Measurements from ENCODE around the gene DAPK2. TPM values are rescaled to one million over a fixed set of nuclear protein-coding genes. Genes with fewer than 3 reads are reported as not detected.

DAPK2 gene
- total and polyA plus RNA-seq, 2 of the 13 experiments (the other 11 are each of a cell fraction or from before 2014, with no cell fraction given), result 0.33 to 0.63 TPM

- TF ChIP-seq RARA (CRISPR knock-in tag; IDR thresholded peaks at IDR 0.05) (peak; percentile 56; the same call in 1 of the 2 replicates), ZNF12 (CRISPR knock-in tag; IDR thresholded peaks at IDR 0.05) (no peak), TCF7L2 (IDR thresholded peaks at IDR 0.05; ENCODE audit: low read depth, low read length) (no peak), ZNF343 (CRISPR knock-in tag; IDR thresholded peaks at IDR 0.05) (no peak), ETV6 (CRISPR knock-in tag; conservative IDR thresholded peaks at IDR 0.05) (no peak), ZBTB37 (CRISPR knock-in tag; IDR thresholded peaks at IDR 0.05) (no peak), THYN1 (CRISPR knock-in tag; IDR thresholded peaks at IDR 0.05; ENCODE audit: borderline replicate concordance, low read depth) (no peak), TFAP4 (IDR thresholded peaks at IDR 0.05; ENCODE audit: borderline replicate concordance, low read depth) (0 out of 2 replicates have a peak, but pooled peaks have one; percentile 3), KMT2B (CRISPR knock-in tag; IDR thresholded peaks at IDR 0.05) (no peak), ZNF138 (CRISPR knock-in tag; IDR thresholded peaks at IDR 0.05; ENCODE audit: low read depth) (no peak), ZNF333 (CRISPR knock-in tag; IDR thresholded peaks at IDR 0.05; ENCODE audit: borderline replicate concordance) (no peak), ZNF549 (CRISPR knock-in tag; IDR thresholded peaks at IDR 0.05) (no peak), HIC2 (CRISPR knock-in tag; IDR thresholded peaks at IDR 0.05; ENCODE audit: low read depth) (no peak), HNF1B (CRISPR knock-in tag; IDR thresholded peaks at IDR 0.05) (no peak), FOXP1 (IDR thresholded peaks at IDR 0.05) (no peak), FOXP1 (CRISPR knock-in tag; IDR thresholded peaks at IDR 0.05) (0 out of 2 replicates have a peak, but pooled peaks have one; percentile 11), ZNF468 (CRISPR knock-in tag; IDR thresholded peaks at IDR 0.05) (no peak), CBX1 (IDR thresholded peaks at IDR 0.05; ENCODE audit: low read depth) (no peak), ZNF720 (CRISPR knock-in tag; IDR thresholded peaks at IDR 0.05) (no peak), RAD51 (IDR thresholded peaks at IDR 0.05; ENCODE audit: borderline replicate concordance) (peak; percentile 37; the same call in 1 of the 2 replicates), ZSCAN30 (CRISPR knock-in tag; IDR thresholded peaks at IDR 0.05) (no peak), ZNF460 (CRISPR knock-in tag; IDR thresholded peaks at IDR 0.05; ENCODE audit: borderline replicate concordance) (no peak), ZNF556 (CRISPR knock-in tag; IDR thresholded peaks at IDR 0.05; ENCODE audit: borderline replicate concordance) (no peak), SMYD3 (CRISPR knock-in tag; IDR thresholded peaks at IDR 0.05) (no peak)
Measured at GRCh38 chr15:64070965-64071851, 24.9 kb upstream of the DAPK2 start (continued).

Measured in HepG2 (cell line).